ENCODE results near the gene CSNK2B. TPM values are rescaled to one million over a fixed set of nuclear protein-coding genes. Genes with fewer than 3 reads are reported as not detected.

Gene CSNK2B
- total and polyA plus RNA-seq, 7 donors: 188 to 232 (median 206) TPM

DNA sequence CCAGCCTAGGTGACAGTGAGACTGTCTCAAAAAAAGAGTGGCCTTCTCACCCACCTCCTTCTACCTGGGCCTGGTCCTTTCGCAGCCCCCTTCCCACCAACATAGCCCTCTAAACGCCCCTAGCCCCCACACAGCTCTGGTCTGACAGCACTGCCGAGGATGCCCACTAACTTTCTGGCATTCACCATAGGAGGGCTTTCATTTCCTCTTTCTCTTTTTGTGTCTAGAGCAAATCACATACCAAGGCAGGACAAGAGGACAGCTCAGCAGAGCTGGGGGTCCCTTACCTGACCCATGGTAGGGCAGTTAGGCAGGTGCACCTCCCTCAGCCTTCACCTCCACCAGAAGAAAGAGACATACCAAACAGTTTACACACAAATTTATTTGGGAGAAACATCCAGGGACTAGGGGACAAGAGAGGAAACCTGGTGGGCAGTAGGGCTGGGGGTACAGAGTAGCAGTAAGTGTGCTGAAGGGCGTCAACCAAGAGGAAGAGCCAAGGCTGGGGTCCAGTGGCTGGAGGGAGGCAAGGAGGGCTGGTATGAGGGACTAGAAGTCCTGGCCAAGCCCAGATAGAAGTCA lies 10.5 kb downstream of the CSNK2B start:
- peaks cover 0 to 15% (median 9%) of the 10 kb centered on the region in 4 donors for H3K4me1 ChIP-seq
- no peak overlapping the region for H3K4me3 ChIP-seq
- H3K27ac ChIP-seq: no peak overlapping the region
- H3K27me3 ChIP-seq: no peaks in the 10 kb centered on the region
- H3K9me3 ChIP-seq: no peaks in the 10 kb centered on the region
- DNase-seq: no peak
- WGBS, 2 donors: 76 to 84% methylated on average over 4 of the region's 4 CpGs
- no peak for TF ChIP-seq POLR2AphosphoS5 (IDR thresholded peaks at IDR 0.05)
- TF ChIP-seq, protein P1, sequence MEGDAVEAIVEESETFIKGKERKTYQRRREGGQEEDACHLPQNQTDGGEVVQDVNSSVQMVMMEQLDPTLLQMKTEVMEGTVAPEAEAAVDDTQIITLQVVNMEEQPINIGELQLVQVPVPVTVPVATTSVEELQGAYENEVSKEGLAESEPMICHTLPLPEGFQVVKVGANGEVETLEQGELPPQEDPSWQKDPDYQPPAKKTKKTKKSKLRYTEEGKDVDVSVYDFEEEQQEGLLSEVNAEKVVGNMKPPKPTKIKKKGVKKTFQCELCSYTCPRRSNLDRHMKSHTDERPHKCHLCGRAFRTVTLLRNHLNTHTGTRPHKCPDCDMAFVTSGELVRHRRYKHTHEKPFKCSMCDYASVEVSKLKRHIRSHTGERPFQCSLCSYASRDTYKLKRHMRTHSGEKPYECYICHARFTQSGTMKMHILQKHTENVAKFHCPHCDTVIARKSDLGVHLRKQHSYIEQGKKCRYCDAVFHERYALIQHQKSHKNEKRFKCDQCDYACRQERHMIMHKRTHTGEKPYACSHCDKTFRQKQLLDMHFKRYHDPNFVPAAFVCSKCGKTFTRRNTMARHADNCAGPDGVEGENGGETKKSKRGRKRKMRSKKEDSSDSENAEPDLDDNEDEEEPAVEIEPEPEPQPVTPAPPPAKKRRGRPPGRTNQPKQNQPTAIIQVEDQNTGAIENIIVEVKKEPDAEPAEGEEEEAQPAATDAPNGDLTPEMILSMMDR (IDR thresholded peaks at IDR 0.05): no peak
- H3K36me3 ChIP-seq: peaks cover 0 to 23% (median 15%) of the 10 kb centered on the region in 4 donors
- intact Hi-C loops (cut with DNase I): no loop called here

- intact Hi-C loops (cut with DNase I): no loop called here
- WGBS, 2 donors: 88 to 91% methylated on average over 6 of the region's 6 CpGs
- H3K9me3 ChIP-seq: no peaks in the 10 kb centered on the region
Observed at GRCh38 chr6:31676904-31677303, 11.0 kb downstream of the CSNK2B start.

DNA sequence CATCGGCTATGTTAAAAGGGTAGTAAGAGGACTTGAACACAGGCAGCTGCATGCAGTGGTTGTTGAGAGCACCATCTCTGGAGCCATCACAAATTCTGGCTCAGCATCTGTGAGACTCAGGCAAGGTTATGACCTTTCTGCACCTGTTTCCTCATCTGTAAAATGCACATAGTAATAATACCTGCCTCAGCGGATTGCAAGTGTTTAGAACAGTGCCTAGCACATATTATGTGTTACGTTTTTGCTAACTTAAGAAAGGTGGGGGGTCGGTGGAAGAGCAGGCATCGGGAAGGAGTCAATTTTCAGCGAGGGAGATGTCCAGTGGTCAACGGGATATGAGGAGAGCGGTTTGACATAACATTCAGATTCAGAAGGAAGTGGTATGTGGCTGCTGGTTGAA lies 12.1 kb downstream of the CSNK2B start:
- peaks cover 0 to 9% (median 2%) of the 10 kb centered on the region in 4 donors for H3K36me3 ChIP-seq
- intact Hi-C loops (cut with DNase I): no loop called here
- WGBS, 2 donors: 80 to 83% methylated on average over 8 of the region's 8 CpGs

More at GRCh38 chr6:31676904-31677303, 11.0 kb downstream of the CSNK2B start:
- Histone ChIP-seq H3K36me3 (peaks cover 0 to 18% (median 10%) of the 10 kb centered on the region in 4 donors), H3K27me3 (no peaks in the 10 kb centered on the region), H3K4me1 (peaks cover 0 to 19% (median 13%) of the 10 kb centered on the region in 4 donors), H3K27ac (no peak overlapping the region), H3K4me3 (no peak overlapping the region)
- no peak for DNase-seq
- no peak for TF ChIP-seq POLR2AphosphoS5 (IDR thresholded peaks at IDR 0.05)
- TF ChIP-seq, protein P1 (IDR thresholded peaks at IDR 0.05): no peak
- TF ChIP-seq POLR2A (IDR thresholded peaks at IDR 0.05): no peak

GRCh38 chr6:31680226-31681134 lies 14.6 kb downstream of the CSNK2B start, which contains the start of gene LY6G5C:
TSS of gene LY6G5C (minus strand) at chr6:31681067. CDS start at chr6:31680373, 694 bp downstream.
- peak in 2 of 4 donors; percentile 13 to 41 for TF ChIP-seq POLR2AphosphoS5 (IDR thresholded peaks at IDR 0.05)
- TF ChIP-seq EP300 (IDR thresholded peaks at IDR 0.05): no peak
- TF ChIP-seq, protein P1 (IDR thresholded peaks at IDR 0.05): peak; percentile 37 to 68 (median 61)
- DNase-seq: peak; percentile 95

More for the DNA sequence above, 12.1 kb downstream of the CSNK2B start:
- H3K27me3 ChIP-seq: no peaks in the 10 kb centered on the region
- no peak for DNase-seq
- no peak for TF ChIP-seq EP300 (IDR thresholded peaks at IDR 0.05)
- no peak for TF ChIP-seq POLR2AphosphoS5 (IDR thresholded peaks at IDR 0.05)
- TF ChIP-seq POLR2A (IDR thresholded peaks at IDR 0.05): no peak
- TF ChIP-seq, protein P1 (IDR thresholded peaks at IDR 0.05): no peak
- peaks cover 0 to 19% (median 13%) of the 10 kb centered on the region in 4 donors for H3K4me1 ChIP-seq
- H3K4me3 ChIP-seq: no peak overlapping the region
- H3K9me3 ChIP-seq: no peaks in the 10 kb centered on the region
- no peak overlapping the region for H3K27ac ChIP-seq

More at GRCh38 chr6:31680226-31681134, 14.6 kb downstream of the CSNK2B start, which contains the start of gene LY6G5C:
- Histone ChIP-seq H3K27ac (peak within 1 kb of the TSS; percentile 66 to 83 (median 73)), H3K4me1 (peaks cover 0 to 21% (median 13%) of the 10 kb centered on the region in 4 donors), H3K9me3 (no peaks in the 10 kb centered on the region), H3K36me3 (peaks cover 0 to 2% (median 0%) of the 10 kb centered on the region in 4 donors), H3K4me3 (peak within 1 kb of the TSS; percentile 29 to 63 (median 53)), H3K27me3 (no peaks in the 10 kb centered on the region)
- intact Hi-C loops (cut with DNase I): loop anchor here (1.0 to 5.0 kb wide), 6 partner anchors 47 to 272 kb away; partner anchors contain the start of gene DDAH2
- 13 to 15% methylated on average over 17 of the region's 17 CpGs for WGBS, 2 donors
